ENCODE measurements around the gene TYW1. TPM values are rescaled to one million over a fixed set of nuclear protein-coding genes. Genes with fewer than 3 reads are reported as not detected.
"Not testable (repeated sequence)": the region's sequence is repeated elsewhere in the genome, so short reads cannot be mapped to it uniquely, and the experiment has no call there.

Gene TYW1
- polyA plus RNA-seq, 1 donor: 17.5 TPM

DNA sequence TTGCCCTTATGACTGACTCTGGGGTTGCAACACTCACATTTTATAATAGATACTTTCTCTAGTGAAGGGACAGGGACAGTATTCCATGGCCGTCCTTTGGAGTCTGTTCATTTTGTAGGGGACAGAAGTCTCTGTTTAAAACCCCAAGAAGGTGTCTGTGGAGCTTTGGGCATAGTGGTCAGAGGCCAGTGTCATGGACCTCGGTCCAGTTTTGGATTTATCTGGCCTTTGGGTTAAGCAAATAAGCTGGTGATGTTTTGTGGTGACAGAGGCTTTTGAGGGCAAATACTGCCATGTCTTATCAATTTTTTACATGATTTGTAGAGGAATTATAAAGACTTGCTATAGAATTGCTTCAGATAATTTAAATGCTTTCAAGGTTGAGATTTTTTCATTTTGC, 50.2 kb downstream of the TYW1 start:
- DNase-seq (ENCODE audit: low read depth): not testable (repeated sequence)

GRCh38 chr7:67049908-67050307, 53.3 kb downstream of the TYW1 start:
- DNase-seq (ENCODE audit: low read depth): not testable (repeated sequence)

DNA sequence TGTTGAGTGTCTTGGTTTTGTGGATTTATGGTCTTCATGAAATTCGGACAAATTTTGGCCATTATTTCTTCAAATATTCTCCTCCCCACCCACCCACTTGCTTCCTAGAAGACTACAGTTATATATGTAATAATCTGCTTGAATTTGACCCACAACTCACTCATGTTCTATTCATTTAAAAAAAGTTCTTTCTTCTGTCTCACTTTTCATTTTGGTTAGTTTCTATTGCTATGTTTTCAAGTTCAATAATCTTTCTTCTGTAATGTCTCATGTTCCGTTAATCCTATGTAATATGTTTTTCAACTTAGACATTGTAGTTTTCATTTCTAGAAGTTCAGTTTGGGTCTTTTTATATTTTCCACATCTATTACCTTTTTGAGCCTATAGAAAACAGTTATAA, 55.5 kb downstream of the TYW1 start:
- DNase-seq (ENCODE audit: low read depth): not testable (repeated sequence)

DNA sequence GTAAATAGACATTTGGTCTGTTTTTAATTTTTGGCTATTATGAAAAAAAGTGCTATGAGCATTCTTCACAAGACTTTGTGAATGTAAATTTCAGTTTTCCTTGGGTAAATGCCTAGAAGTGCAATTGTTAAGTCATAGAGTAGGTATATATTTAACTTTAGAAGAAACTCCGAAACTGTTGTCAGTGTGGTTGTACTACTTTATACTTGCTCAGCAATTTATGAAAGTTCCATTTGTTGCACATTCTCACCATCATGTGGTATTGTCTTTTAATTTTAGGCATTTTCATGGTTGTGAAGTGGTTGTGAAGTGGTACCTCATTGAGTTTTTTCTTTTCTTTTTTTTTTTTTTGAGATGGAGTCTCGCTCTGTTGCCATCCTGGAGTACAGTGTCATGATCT, 60.0 kb downstream of the TYW1 start:
- DNase-seq (ENCODE audit: low read depth): no peak

DNA sequence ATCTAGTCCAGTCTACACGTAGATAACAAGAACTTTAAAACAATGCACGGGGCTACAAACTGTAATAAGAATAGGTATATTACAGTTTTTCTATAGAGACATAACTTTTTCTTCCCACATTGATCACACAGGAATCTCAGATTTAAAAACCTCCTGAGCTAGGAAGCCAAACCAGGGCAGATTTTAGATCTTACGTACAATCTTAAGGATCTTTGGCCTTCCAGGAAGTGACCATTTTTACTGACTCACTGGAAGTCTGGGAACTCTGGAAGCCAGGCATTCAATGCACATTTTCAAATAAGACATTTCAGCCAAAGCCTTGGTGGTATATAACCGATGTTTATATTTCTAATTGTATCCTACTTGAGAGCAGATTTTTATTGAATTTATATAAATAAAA, 64.7 kb downstream of the TYW1 start:
- not testable (repeated sequence) for DNase-seq (ENCODE audit: low read depth)

DNA sequence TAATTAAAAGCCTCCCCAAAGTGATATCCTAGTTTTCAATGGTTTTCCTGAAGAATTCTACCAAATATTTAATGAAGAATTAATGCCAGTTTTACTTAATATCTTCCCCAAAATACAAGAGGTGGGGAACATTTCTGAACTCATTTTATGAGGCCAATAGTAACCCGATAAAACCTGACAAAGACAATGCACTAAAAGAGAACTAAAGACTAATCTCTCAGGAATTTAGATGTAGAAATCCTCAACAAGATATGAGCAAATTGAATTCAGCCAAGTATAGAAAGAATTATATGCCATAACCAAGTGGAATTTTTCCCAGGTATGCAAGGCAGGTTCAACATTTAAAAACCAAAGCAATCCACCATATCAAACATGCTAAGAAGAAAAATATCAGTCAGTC, 66.2 kb downstream of the TYW1 start:
- DNase-seq (ENCODE audit: low read depth): not testable (repeated sequence)

DNA sequence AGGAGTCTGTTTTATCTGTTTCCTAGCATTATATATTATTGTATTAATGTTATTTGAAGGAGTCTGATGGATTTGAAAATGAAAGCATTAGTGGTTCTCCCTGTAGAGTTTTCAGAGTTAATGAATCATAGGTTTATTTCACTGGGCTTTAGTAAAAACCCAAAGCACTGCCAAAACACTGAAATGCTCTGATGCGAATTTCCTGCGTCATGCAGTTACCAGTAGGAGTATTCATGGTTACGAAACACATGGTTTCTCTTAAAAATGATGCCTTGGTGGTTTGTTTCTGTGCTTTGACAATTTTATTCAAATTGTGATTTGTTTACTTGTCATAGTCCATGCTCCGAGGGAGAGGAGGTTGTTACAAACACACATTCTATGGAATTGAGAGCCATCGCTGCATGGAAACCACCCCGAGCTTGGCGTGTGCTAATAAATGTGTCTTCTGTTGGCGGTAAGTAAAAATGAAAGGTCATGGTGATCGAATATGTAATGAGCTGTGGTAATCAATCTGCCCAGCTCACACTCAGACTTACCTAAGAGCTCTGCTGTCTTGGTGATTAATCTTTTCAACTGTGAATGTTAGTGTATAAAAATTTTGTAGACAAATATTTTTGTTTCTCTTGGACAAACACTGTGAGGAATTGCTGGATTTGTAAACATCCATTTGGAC, 70.5 kb downstream of the TYW1 start:
- peak; percentile 38 for DNase-seq (ENCODE audit: low read depth)

DNA sequence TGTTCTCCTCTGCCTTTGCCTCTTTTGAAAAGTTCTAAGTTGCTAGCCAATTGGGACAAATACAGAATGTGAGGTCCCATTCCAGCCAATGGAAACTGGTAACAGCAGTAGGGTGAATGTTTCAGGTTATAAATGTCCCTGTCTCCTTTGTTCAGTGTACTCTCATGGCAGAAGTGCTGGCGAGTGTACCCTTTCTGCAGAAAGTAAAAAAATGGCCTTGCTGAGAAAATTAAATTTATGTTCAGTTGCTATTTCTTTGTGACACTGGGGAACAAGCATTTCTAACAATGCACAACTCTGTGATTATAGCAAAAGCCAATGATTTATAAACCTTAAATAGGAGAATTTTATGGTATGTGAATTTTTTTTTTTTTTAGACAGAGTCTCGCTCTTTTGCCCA, 79.5 kb downstream of the TYW1 start:
- DNase-seq (ENCODE audit: low read depth): not testable (repeated sequence)

- not testable (repeated sequence) for DNase-seq (ENCODE audit: low read depth)
Observed at GRCh38 chr7:67082880-67083279, 86.2 kb downstream of the TYW1 start.

DNA sequence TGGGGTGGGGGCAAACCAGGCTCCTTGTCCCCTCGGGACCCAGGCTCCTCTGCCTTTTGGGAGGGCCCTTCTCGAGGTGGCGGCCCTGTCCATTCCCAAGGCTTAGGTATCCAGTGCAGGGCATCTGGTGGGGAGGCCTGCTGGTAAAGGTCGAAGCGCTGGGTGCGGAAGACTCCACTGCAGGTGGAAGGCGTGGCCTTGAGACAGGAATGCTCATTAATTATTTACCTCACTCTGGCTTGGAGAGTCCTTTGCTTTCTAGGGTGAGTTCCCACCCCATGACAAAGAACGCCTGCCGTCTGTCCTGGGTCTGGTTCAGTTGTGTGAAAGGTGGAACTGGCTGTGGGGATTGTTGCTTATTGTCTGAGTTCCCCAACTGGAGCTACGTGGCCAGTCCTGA, 92.6 kb downstream of the TYW1 start:
- DNase-seq (ENCODE audit: low read depth): not testable (repeated sequence)

DNA sequence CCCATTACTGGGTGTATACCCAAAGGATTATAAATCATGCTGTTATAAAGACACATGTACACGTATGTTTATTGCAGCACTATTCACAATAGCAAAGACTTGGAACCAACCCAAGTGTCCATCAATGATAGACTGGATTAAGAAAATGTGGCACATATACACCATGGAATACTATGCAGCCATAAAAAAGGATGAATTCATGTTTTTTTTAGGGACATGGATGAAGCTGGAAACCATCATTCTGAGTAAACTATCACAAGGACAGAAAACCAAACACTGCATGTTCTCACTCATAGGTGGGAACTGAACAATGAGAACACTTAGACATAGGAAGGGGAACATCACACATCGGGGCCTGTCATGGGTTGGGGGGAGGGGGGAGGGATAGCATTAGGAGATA, 94.4 kb downstream of the TYW1 start:
- not testable (repeated sequence) for DNase-seq (ENCODE audit: low read depth)

DNA sequence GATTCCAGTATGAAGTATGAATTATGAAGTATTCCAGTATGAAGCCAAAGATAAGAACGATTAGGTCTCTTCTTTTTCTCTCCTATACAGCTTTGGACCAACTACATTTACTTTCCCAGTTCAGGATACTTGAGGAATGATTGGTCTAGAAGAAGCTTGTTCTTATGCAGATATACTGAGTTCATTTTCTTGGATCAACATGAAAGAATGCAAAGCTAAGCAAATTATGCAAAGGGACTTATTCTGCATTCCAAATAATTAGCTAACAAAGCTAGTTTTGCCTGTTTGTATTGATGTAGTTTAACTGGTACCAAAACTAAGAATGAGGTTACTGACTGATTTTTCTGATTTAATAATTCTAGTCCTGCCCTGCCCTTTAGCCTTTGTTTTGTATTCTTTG, 101.4 kb downstream of the TYW1 start:
- not testable (repeated sequence) for DNase-seq (ENCODE audit: low read depth)

DNA sequence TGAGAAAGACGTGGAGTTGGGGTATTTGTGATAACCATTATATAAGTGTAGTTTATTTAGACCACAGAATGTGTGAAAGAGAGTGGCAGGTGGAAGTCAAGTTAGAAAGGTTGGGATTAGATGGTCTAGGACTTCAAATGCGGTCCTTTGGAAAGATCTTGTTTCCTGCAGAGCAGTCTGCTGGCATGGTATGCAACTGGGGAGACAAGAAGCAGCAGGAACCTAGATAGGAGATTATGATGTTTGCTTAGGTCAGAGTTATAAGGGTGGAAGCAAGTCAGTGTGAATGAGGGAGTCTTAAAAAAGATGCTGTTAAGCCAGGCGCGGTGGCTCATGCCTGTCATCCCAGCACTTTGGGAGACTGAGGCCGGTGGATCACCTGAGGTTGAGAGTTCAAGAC, 102.8 kb downstream of the TYW1 start:
- DNase-seq (ENCODE audit: low read depth): not testable (repeated sequence)

DNA sequence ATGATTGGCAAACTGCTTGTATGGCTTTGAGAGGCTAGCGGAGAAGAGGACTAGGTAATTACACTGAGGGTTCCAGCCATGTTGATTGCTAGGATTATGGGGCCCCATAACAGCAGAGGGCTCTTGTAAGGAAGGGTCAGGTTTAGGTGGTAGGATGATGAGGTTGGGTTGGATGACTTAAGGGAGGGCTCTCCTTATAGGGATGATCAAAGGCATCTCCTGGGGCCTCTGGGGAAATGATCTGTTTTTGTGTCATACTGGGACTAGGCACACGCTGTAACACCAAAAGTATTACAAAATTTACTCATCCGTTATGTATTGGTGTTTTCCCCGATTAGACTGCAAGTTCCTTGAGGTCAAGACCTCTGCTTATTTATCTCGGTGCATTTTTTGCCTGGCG, 103.4 kb downstream of the TYW1 start:
- not testable (repeated sequence) for DNase-seq (ENCODE audit: low read depth)

DNA sequence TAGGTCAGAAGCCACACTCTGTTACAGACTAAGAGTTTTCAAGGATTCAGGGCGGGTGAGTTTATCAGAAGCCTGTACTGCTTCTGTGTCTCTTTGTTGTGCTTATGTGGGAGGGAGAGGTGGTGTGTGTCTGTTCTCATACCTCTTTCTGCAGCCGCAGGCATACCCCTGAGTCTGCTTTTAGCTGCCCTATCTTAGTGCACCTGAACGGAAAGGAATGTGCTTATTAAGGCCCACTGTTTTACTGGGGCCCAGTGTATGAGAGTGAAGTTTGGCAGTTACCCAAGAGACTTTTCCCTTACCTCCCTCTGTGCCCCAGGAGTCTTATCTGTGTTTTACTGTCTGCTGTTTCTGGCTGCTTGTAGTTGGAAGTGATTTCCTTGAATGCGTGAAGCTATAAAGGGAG, 104.3 kb downstream of the TYW1 start:
- no peak for DNase-seq (ENCODE audit: low read depth)

DNA sequence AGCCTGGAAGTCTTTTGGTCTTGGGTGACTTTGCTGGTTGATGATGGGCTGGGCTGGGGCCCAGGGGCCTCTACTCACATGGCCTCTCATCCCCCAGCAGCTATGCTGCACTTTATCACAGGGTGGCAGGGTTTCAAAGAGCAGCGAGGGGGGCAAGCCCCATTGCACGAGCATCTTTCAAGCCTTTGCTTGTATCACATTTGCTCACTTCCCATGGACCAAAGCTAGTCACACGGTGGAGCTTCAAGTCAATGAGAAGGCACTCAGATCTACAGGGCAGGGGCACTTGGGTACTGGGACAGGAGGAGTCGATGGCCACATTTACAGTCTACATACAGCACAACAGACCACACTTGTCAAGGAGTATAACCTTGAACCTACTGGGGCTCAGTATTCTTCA, 108.3 kb downstream of the TYW1 start:
- DNase-seq (ENCODE audit: low read depth): not testable (repeated sequence)

- no peak for DNase-seq (ENCODE audit: low read depth)
Observed at GRCh38 chr7:67105377-67105776, 108.7 kb downstream of the TYW1 start.

- DNase-seq (ENCODE audit: low read depth): not testable (repeated sequence)
Observed at GRCh38 chr7:67106255-67106654, 109.6 kb downstream of the TYW1 start.

- DNase-seq (ENCODE audit: low read depth): not testable (repeated sequence)
Observed at GRCh38 chr7:67111342-67111741, 114.7 kb downstream of the TYW1 start.

GRCh38 chr7:67114483-67115246, 118.0 kb downstream of the TYW1 start:
- not testable (repeated sequence) for DNase-seq (ENCODE audit: low read depth)

GRCh38 chr7:67120491-67120890, 123.9 kb downstream of the TYW1 start:
- not testable (repeated sequence) for DNase-seq (ENCODE audit: low read depth)

DNA sequence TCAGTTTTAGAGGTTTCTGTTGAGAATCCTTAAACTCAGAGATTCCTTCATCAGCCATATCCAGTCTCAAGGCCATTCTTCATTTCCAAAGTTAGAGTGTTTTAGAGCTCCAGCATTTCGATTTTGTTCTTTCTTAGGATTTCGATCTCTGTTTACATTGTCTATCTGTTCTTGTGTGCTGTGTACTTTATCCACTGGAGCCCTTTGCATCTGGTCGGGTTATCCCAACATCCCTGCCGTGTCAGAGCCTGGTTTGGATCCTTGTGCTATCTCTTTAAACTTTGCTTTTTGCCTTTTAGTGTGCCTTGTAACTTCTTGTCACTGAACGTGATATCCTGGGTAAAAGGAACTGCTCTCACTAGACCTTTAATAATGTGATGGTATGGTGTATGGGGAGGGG, 131.6 kb downstream of the TYW1 start:
- not testable (repeated sequence) for DNase-seq (ENCODE audit: low read depth)

DNA sequence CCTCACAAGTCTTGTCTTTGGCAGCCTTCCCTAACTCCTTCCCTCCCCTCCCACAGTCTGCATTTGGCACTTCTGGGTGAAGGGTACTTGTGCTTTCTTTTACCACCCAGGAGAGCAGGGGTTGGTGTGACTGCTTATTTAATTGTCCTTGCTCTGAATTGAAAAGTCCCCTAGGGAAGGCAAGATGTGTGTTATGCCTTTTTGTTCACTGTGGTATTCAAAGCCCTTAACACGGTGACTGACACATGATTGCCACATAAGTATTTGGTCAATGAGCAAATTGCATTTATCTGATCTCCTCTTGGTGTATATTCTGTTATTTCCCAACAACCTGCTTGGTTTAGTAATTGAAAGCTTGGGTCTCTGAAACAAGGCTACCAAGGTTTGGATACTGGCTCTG, 134.1 kb downstream of the TYW1 start:
- not testable (repeated sequence) for DNase-seq (ENCODE audit: low read depth)

Measured in forelimb muscle (tissue), 1 donor.